ENCODE measurements around the gene IL26. TPM values are rescaled to one million over a fixed set of nuclear protein-coding genes. Genes with fewer than 3 reads are reported as not detected.

IL26 gene
- total RNA-seq, 2 experiments from 2014 or later: 0.33 to 0.42 TPM

DNA sequence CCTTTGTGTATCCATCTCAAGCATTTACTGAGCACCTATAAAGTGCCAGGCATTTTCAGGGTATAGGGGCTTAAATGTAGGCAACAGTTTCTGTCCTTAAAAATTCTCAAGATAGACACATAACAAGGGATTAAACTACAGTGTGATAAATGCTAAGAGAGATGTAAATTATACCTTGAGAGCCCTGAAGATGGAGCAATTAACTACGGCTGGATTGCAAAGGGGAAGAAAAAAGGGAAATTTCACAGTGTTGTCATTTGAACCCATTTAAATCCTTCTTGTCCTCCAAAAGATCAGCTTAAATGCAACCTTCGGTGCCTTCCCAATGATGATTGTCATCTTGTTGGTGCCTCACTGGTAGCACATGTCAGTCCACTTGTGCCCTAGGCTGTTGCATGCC lies 11.5 kb upstream of the IL26 start:
- Mint-ChIP-seq H3K36me3 (ENCODE audit: low read depth) (no peaks in the 10 kb centered on the region), H3K9me3 (peaks cover under 1% of the 10 kb centered on the region), H3K27me3 (ENCODE audit: low read depth) (no peaks in the 10 kb centered on the region), H3K27ac (no peak overlapping the region), H3K4me3 (peak overlapping the region; percentile 75), H3K4me1 (ENCODE audit: low read depth) (peaks cover 52% of the 10 kb centered on the region)
- DNase-seq: no peak
- CTCF ChIA-PET: interaction anchor here (1.0 to 5.9 kb wide), 6 partner anchors 13 to 197 kb away, joined by 3 to 41 read pairs (median 4); partner anchors contain the start of gene IL26
- intact Hi-C loops (cut with micrococcal nuclease): loop anchor here (1.0 kb wide), 1 partner anchor 80 kb away; no protein-coding TSS in a partner anchor

- CTCF ChIA-PET: interaction anchor here (1.1 to 5.9 kb wide), 3 partner anchors 13 to 80 kb away, joined by 3 to 41 read pairs (median 16); partner anchors contain the start of gene IL26
- DNase-seq: peak; percentile 43
- H3K4me1 Mint-ChIP-seq (ENCODE audit: low read depth): peaks cover 48% of the 10 kb centered on the region
- no peaks in the 10 kb centered on the region for H3K9me3 Mint-ChIP-seq
- H3K4me3 Mint-ChIP-seq: peak overlapping the region; percentile 75
- H3K27ac Mint-ChIP-seq: peak overlapping the region; percentile 57
- H3K36me3 Mint-ChIP-seq (ENCODE audit: low read depth): no peaks in the 10 kb centered on the region
- H3K27me3 Mint-ChIP-seq (ENCODE audit: low read depth): no peaks in the 10 kb centered on the region
- intact Hi-C loops (cut with micrococcal nuclease): loop anchor here (1.0 kb wide), 1 partner anchor 81 kb away; no protein-coding TSS in a partner anchor
Observed at GRCh38 chr12:68236421-68237059, 10.9 kb upstream of the IL26 start.

DNA sequence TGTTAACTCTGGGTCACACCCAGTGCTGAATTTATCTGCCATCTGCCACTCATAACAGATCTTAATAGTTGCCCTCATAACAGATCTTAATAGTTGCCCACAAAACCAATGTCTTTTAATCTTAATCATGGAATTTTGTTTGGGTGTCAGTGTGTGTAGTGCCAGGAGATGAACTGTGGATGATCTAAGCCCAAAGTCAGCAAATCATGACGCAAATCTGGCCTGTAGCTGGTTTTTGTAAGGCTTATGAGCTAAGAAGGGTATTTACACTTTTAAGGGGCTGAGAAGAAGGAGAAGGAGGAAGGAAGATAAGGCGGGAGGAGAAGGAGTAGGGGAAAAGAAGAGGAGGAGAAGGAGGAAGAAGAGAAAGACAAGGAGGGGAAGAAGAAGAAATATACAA lies 10.0 kb upstream of the IL26 start:
- H3K9me3 Mint-ChIP-seq: no peaks in the 10 kb centered on the region
- H3K4me3 Mint-ChIP-seq: no peak overlapping the region
- CTCF ChIA-PET: interaction anchor here (2.2 to 5.9 kb wide), 2 partner anchors 12 to 81 kb away, joined by 16 to 41 read pairs; partner anchors contain the start of gene IL26
- no peaks in the 10 kb centered on the region for H3K27me3 Mint-ChIP-seq (ENCODE audit: low read depth)
- no peak overlapping the region for H3K27ac Mint-ChIP-seq
- peaks cover 46% of the 10 kb centered on the region for H3K4me1 Mint-ChIP-seq (ENCODE audit: low read depth)
- no peak for DNase-seq
- no peaks in the 10 kb centered on the region for H3K36me3 Mint-ChIP-seq (ENCODE audit: low read depth)
- intact Hi-C loops (cut with micrococcal nuclease): no loop called here

DNA sequence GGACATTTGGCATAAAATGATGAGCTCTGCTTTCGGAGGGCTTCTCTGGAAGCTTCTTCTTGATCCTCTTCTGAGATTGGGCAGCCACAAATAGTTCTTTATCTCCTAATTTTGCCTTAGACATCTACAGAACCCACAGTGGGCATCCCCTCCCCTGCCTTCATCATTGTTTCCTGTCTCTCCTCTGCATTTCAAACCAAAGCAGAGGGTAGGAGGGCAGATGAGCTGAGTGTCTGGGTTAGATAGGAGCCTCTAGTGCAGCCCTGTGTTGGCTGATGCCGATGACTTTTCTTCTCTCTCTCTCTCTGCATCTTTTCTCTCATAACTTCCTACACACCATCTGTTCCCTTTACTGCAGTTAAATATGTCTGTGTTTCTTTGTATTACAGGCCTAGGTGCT lies 8.5 kb upstream of the IL26 start:
- H3K9me3 Mint-ChIP-seq: no peaks in the 10 kb centered on the region

GRCh38 chr12:68233498-68233897 lies 7.9 kb upstream of the IL26 start:
- Mint-ChIP-seq H3K27me3 (ENCODE audit: low read depth) (peaks cover 3% of the 10 kb centered on the region), H3K4me1 (ENCODE audit: low read depth) (peaks cover 33% of the 10 kb centered on the region), H3K36me3 (ENCODE audit: low read depth) (no peaks in the 10 kb centered on the region), H3K4me3 (no peak overlapping the region), H3K9me3 (no peaks in the 10 kb centered on the region), H3K27ac (no peak overlapping the region)
- intact Hi-C loops (cut with micrococcal nuclease): no loop called here
- CTCF ChIA-PET: interaction anchor here (1.0 to 5.9 kb wide), 2 partner anchors 9 to 49 kb away, joined by 3 to 41 read pairs; partner anchors contain the start of gene IL26
- DNase-seq: no peak

More for the DNA sequence above, 8.5 kb upstream of the IL26 start:
- CTCF ChIA-PET: interaction anchor here (0.6 to 5.9 kb wide), 4 partner anchors 10 to 83 kb away, joined by 3 to 41 read pairs (median 4); partner anchors contain the start of gene IL26
- H3K4me3 Mint-ChIP-seq: no peak overlapping the region
- peaks cover 3% of the 10 kb centered on the region for H3K27me3 Mint-ChIP-seq (ENCODE audit: low read depth)
- intact Hi-C loops (cut with micrococcal nuclease): no loop called here
- peaks cover 33% of the 10 kb centered on the region for H3K4me1 Mint-ChIP-seq (ENCODE audit: low read depth)
- no peaks in the 10 kb centered on the region for H3K36me3 Mint-ChIP-seq (ENCODE audit: low read depth)
- H3K27ac Mint-ChIP-seq: no peak overlapping the region
- peak; percentile 22 for DNase-seq

- no peaks in the 10 kb centered on the region for H3K9me3 Mint-ChIP-seq
- peaks cover 21% of the 10 kb centered on the region for H3K4me1 Mint-ChIP-seq (ENCODE audit: low read depth)
- H3K36me3 Mint-ChIP-seq (ENCODE audit: low read depth): no peaks in the 10 kb centered on the region
- H3K27ac Mint-ChIP-seq: no peak overlapping the region
- H3K27me3 Mint-ChIP-seq (ENCODE audit: low read depth): peaks cover 3% of the 10 kb centered on the region
- CTCF ChIA-PET: interaction anchor here (0.6 to 2.5 kb wide), 7 partner anchors 7 to 191 kb away, joined by 3 to 19 read pairs (median 3); no protein-coding TSS in a partner anchor
- no peak overlapping the region for H3K4me3 Mint-ChIP-seq
- DNase-seq: no peak
- intact Hi-C loops (cut with micrococcal nuclease): no loop called here
Observed at GRCh38 chr12:68231691-68232090, 6.1 kb upstream of the IL26 start.

GRCh38 chr12:68231229-68231628 lies 5.6 kb upstream of the IL26 start:
- no peak overlapping the region for H3K4me3 Mint-ChIP-seq
- intact Hi-C loops (cut with micrococcal nuclease): no loop called here
- H3K27ac Mint-ChIP-seq: no peak overlapping the region
- H3K36me3 Mint-ChIP-seq (ENCODE audit: low read depth): no peaks in the 10 kb centered on the region
- CTCF ChIA-PET: interaction anchor here (0.6 to 2.5 kb wide), 4 partner anchors 8 to 191 kb away, joined by 3 to 19 read pairs (median 4); no protein-coding TSS in a partner anchor
- no peaks in the 10 kb centered on the region for H3K9me3 Mint-ChIP-seq
- peaks cover 3% of the 10 kb centered on the region for H3K27me3 Mint-ChIP-seq (ENCODE audit: low read depth)
- peaks cover 17% of the 10 kb centered on the region for H3K4me1 Mint-ChIP-seq (ENCODE audit: low read depth)
- no peak for DNase-seq

GRCh38 chr12:68229956-68230355 lies 4.3 kb upstream of the IL26 start:
- Mint-ChIP-seq H3K9me3 (no peaks in the 10 kb centered on the region), H3K4me1 (ENCODE audit: low read depth) (peaks cover 10% of the 10 kb centered on the region), H3K27ac (no peak overlapping the region), H3K27me3 (ENCODE audit: low read depth) (peaks cover 3% of the 10 kb centered on the region), H3K36me3 (ENCODE audit: low read depth) (no peaks in the 10 kb centered on the region), H3K4me3 (no peak overlapping the region)
- DNase-seq: no peak
- intact Hi-C loops (cut with micrococcal nuclease): no loop called here
- CTCF ChIA-PET: no interaction called here

- CTCF ChIA-PET: no interaction called here
- H3K27ac Mint-ChIP-seq: no peak overlapping the region
- intact Hi-C loops (cut with micrococcal nuclease): no loop called here
- H3K9me3 Mint-ChIP-seq: no peaks in the 10 kb centered on the region
- H3K36me3 Mint-ChIP-seq (ENCODE audit: low read depth): no peaks in the 10 kb centered on the region
- peaks cover 3% of the 10 kb centered on the region for H3K27me3 Mint-ChIP-seq (ENCODE audit: low read depth)
- H3K4me1 Mint-ChIP-seq (ENCODE audit: low read depth): peaks cover 12% of the 10 kb centered on the region
- no peak for DNase-seq
- no peak overlapping the region for H3K4me3 Mint-ChIP-seq
Observed at GRCh38 chr12:68227356-68227755, 1.7 kb upstream of the IL26 start.

DNA sequence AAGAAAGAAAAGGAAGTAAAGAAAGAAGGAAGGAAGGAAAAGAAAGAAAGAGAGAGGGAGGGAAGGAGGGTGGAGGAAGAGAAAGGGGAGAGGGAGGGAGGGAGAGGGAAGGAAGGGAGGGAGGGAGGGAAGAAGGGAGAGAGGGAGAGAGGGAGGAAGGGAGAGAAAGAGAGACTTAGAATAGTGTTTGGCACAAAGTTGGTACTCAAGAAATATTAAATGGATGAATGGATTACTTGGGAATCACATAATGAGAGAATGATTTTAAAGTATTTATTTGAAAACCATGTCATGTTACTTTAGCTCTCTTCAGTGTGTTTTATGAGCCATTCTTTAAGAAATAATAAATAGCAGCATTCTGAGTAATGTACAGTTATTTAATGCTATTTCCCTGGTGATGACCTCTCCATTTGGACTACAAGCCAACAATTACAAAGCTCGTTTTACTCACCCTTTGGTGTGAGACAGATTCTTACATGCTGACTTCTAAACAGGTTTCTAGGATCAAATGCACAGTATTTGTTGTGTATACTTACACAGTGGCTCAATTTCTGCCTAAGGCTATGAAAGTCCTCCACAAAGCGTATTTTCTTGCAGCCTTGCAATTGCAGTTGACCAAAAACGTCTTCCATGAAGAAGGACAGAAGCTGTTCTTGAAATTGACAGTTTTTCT lies 861 bp downstream of the IL26 start:
- Mint-ChIP-seq H3K27me3 (ENCODE audit: low read depth) (no peaks in the 10 kb centered on the region), H3K4me1 (ENCODE audit: low read depth) (peaks cover 6% of the 10 kb centered on the region), H3K36me3 (ENCODE audit: low read depth) (no peaks in the 10 kb centered on the region), H3K27ac (no peak overlapping the region), H3K9me3 (no peaks in the 10 kb centered on the region), H3K4me3 (no peak overlapping the region)
- no peak for DNase-seq
- CTCF ChIA-PET: interaction anchor here (0.7 to 6.1 kb wide), 5 partner anchors 7 to 185 kb away, joined by 3 to 132 read pairs (median 38); no protein-coding TSS in a partner anchor
- intact Hi-C loops (cut with micrococcal nuclease): loop anchor here (5.0 kb wide), 3 partner anchors 108 to 867 kb away; partner anchors contain the start of gene MDM1

GRCh38 chr12:68223067-68223747 lies 2.4 kb downstream of the IL26 start:
- Mint-ChIP-seq H3K4me1 (ENCODE audit: low read depth) (peaks cover 6% of the 10 kb centered on the region), H3K27ac (no peak overlapping the region), H3K9me3 (no peaks in the 10 kb centered on the region), H3K27me3 (ENCODE audit: low read depth) (no peaks in the 10 kb centered on the region), H3K4me3 (peak overlapping the region; percentile 46), H3K36me3 (ENCODE audit: low read depth) (no peaks in the 10 kb centered on the region)
- CTCF ChIA-PET: interaction anchor here (0.6 to 6.1 kb wide), 47 partner anchors 9 to 529 kb away, joined by 3 to 132 read pairs (median 4); partner anchors contain the start of gene IFNG-AS1
- DNase-seq: peak; percentile 88
- intact Hi-C loops (cut with micrococcal nuclease): loop anchor here (1.0 to 5.0 kb wide), 6 partner anchors 94 to 866 kb away; partner anchors contain the start of genes MDM1 and NUP107

GRCh38 chr12:68222326-68222725 lies 3.3 kb downstream of the IL26 start:
- CTCF ChIA-PET: interaction anchor here (0.7 to 6.1 kb wide), 39 partner anchors 10 to 530 kb away, joined by 3 to 132 read pairs (median 5); no protein-coding TSS in a partner anchor
- no peaks in the 10 kb centered on the region for H3K9me3 Mint-ChIP-seq
- H3K27ac Mint-ChIP-seq: no peak overlapping the region
- H3K27me3 Mint-ChIP-seq (ENCODE audit: low read depth): no peaks in the 10 kb centered on the region
- H3K4me1 Mint-ChIP-seq (ENCODE audit: low read depth): peaks cover 6% of the 10 kb centered on the region
- H3K4me3 Mint-ChIP-seq: no peak overlapping the region
- H3K36me3 Mint-ChIP-seq (ENCODE audit: low read depth): no peaks in the 10 kb centered on the region
- DNase-seq: no peak
- intact Hi-C loops (cut with micrococcal nuclease): loop anchor here (2.0 to 5.0 kb wide), 4 partner anchors 110 to 865 kb away; partner anchors contain the start of genes MDM1 and NUP107

Measured in activated naive CD4-positive, alpha-beta T cell treated with anti-CD3 and anti-CD28 coated beads for 36 hours (primary cell).